Type B pancreatic cell (in vitro differentiated cells): ENCODE data around the gene ALDH3A2. TPM values are rescaled to one million over a fixed set of nuclear protein-coding genes. Genes with fewer than 3 reads are reported as not detected.

ENCODE experiments used
- DNase-seq: peaks from one replicate; pipeline ENCODE4 v3.0.0; 2021; ENCODE audit warnings: mixed read lengths; ENCODE audit not compliant: unreplicated experiment; ENCODE audit errors: extremely low spot score
- H3K27ac Mint-ChIP-seq: 2 replicates; pipeline ENCODE4 v1.8.0; 2021; ENCODE audit warnings: mild to moderate bottlenecking, mixed read lengths
- H3K27me3 Mint-ChIP-seq: 2 replicates; pipeline ENCODE4 v1.8.0; 2021; ENCODE audit warnings: mixed read lengths
- H3K36me3 Mint-ChIP-seq: 2 replicates; pipeline ENCODE4 v1.8.0; 2021; ENCODE audit warnings: mixed read lengths
- H3K4me1 Mint-ChIP-seq: one replicate; pipeline ENCODE4 v1.8.0; 2021; ENCODE audit warnings: mixed read lengths; ENCODE audit not compliant: unreplicated experiment
- H3K4me3 Mint-ChIP-seq: 2 replicates; pipeline ENCODE4 v1.8.0; 2021; ENCODE audit warnings: mild to moderate bottlenecking, mixed read lengths
- H3K9me3 Mint-ChIP-seq: 2 replicates; pipeline ENCODE4 v1.8.0; 2021; ENCODE audit warnings: mixed read lengths
- total RNA-seq: library from RNA; stranded (reverse); gene quantifications from 2 replicates; pipeline ENCODE4 v1.2.1, GENCODE V29; 2021; ENCODE audit warnings: low replicate concordance
- TF ChIP-seq, protein P1 (sequence below): fragments of 200-600 bp; sonication (generic); conservative IDR thresholded peaks from 2 replicates; pipeline ENCODE4 v1.5.0; 2021; ENCODE audit warnings: antibody characterized with exemption, mild to moderate bottlenecking

ALDH3A2 gene
- total RNA-seq, 1 donor from 2014 or later = 69.8 TPM

GRCh38 chr17:19645734-19646201, 2.8 kb upstream of the ALDH3A2 start:
- Mint-ChIP-seq H3K9me3 (no peaks in the 10 kb centered on the region), H3K36me3 (peaks cover 4% of the 10 kb centered on the region), H3K27me3 (peaks cover 3% of the 10 kb centered on the region), H3K4me1 (peaks cover 26% of the 10 kb centered on the region), H3K27ac (peak overlapping the region; percentile 67), H3K4me3 (peak overlapping the region; percentile 47)
- TF ChIP-seq, protein P1, sequence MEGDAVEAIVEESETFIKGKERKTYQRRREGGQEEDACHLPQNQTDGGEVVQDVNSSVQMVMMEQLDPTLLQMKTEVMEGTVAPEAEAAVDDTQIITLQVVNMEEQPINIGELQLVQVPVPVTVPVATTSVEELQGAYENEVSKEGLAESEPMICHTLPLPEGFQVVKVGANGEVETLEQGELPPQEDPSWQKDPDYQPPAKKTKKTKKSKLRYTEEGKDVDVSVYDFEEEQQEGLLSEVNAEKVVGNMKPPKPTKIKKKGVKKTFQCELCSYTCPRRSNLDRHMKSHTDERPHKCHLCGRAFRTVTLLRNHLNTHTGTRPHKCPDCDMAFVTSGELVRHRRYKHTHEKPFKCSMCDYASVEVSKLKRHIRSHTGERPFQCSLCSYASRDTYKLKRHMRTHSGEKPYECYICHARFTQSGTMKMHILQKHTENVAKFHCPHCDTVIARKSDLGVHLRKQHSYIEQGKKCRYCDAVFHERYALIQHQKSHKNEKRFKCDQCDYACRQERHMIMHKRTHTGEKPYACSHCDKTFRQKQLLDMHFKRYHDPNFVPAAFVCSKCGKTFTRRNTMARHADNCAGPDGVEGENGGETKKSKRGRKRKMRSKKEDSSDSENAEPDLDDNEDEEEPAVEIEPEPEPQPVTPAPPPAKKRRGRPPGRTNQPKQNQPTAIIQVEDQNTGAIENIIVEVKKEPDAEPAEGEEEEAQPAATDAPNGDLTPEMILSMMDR = peak; percentile 74
- no peak for DNase-seq

GRCh38 chr17:19646788-19647696, 1.5 kb upstream of the ALDH3A2 start:
- peaks cover 38% of the 10 kb centered on the region for H3K4me1 Mint-ChIP-seq
- TF ChIP-seq, protein P1 = no peak
- no peak for DNase-seq
- H3K36me3 Mint-ChIP-seq = peaks cover 8% of the 10 kb centered on the region
- H3K27ac Mint-ChIP-seq = peak overlapping the region; percentile 93
- peak overlapping the region; percentile 91 for H3K4me3 Mint-ChIP-seq
- peaks cover 3% of the 10 kb centered on the region for H3K27me3 Mint-ChIP-seq
- H3K9me3 Mint-ChIP-seq = no peaks in the 10 kb centered on the region

DNA sequence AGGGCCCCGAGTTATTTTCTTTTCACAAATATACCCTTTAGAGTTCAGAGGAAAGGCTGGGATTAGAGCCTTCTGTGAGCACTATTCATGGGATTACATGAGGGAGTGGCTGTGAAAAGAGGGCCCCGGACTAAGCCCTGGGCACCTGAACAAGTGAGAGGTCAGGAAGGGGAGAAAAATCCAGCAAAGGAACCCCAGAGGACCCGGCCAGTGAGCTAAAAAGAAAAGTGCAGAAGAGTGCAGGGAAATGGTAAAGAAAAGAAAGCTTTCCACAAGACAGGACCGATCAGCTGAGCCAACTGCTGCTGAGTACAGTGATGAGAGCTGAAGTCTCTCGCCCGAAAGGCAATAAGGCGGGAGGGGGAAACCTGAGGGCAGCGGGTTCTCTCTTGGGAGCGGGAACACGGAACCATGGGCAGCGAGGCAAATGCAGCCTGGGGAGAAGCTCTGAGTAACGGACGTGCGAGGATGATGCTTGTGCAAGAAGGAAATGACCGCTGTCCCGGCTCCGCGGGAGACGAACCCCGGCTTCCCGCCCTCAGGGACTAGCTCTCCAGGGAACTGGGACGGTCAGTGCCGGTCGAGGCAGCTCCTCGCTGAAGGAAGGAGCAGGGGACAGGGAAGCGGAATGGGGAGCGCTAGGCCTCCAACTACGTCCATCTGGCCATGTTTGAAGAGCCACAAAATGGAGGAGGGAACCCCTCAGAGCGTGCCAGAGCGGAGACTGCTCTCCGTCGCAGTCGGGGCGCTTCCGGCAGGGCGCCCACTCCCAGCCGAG, 665 bp upstream of the ALDH3A2 start:
- Mint-ChIP-seq H3K27me3 (peaks cover 3% of the 10 kb centered on the region), H3K4me3 (peak overlapping the region; percentile 91), H3K27ac (peak overlapping the region; percentile 93), H3K9me3 (no peaks in the 10 kb centered on the region), H3K36me3 (peaks cover 14% of the 10 kb centered on the region), H3K4me1 (peaks cover 35% of the 10 kb centered on the region)
- TF ChIP-seq, protein P1 = no peak
- peak; percentile 72 for DNase-seq

- no peak for DNase-seq
- Mint-ChIP-seq H3K4me1 (peaks cover 35% of the 10 kb centered on the region), H3K27me3 (peaks cover 3% of the 10 kb centered on the region), H3K9me3 (no peaks in the 10 kb centered on the region), H3K4me3 (peak overlapping the region; percentile 91), H3K27ac (peak overlapping the region; percentile 69), H3K36me3 (peaks cover 24% of the 10 kb centered on the region)
- TF ChIP-seq, protein P1 = no peak
Measured at GRCh38 chr17:19649274-19649541, 657 bp downstream of the ALDH3A2 start.

DNA sequence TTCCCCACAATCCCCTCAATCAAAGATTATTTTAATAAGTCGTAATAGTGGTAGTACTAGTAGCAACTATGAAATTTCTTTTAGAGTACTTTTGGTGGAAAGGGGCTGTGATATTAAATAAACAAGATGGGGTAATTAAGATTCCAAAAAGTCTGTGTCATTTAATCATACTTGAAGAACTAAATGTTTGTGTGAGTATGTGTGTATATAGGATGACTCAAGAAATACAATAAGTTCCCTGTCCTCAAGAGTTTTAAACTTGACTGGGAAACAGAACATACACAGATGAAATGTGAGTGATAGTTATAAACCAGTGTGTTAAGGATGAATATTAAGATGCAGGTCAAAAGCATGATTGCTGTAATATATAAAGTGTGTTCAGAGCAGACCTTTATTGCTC, 2.3 kb downstream of the ALDH3A2 start:
- TF ChIP-seq, protein P1 = no peak
- Mint-ChIP-seq H3K36me3 (peaks cover 36% of the 10 kb centered on the region), H3K4me1 (peaks cover 35% of the 10 kb centered on the region), H3K4me3 (peak overlapping the region; percentile 74), H3K9me3 (no peaks in the 10 kb centered on the region), H3K27ac (no peak overlapping the region), H3K27me3 (peaks cover 3% of the 10 kb centered on the region)
- no peak for DNase-seq
